ENCODE data around the gene PTGES3.

DNA sequence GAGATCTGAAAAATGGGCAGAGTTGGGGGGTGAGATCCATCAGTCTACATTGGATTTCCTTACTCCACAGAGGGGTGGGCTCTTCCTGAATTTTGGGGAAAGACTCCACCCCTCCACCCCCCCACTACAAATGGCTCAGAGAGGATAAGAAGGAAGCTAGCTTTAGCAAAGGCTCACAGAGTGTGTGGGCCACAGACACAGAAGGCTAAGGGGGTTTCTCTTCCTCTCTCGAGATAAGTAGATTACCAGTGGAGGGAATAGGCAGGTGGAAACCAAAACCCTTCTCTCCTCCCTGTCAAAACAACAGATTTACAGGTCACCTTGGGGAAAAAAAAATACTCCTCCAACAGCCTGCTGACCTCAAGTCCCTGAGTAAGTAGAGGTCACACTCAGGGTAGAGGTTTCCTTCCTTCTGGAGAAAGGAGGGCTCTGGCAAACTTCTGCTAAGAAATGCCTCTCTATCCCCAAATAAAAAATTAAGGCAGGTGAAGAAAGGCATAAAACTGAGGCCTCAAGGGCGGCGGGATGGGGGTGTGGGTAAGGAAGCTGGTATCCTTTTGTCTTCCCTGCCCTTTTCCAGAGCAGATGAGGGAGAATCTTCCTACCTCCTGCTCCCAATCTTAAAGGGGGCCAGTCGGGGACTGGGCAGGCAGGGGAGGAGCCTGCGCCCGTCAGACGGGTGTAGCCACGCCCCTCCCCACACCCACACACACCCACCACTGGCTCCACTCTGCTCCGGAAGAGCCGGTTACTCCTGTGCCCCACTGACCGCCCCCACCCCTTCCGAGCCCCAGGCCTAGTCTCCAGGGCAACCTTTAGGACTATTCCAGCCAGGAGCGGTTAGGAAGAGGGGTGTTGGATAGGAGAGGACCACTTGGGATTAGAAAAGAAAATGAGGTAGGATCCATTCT is 56.0 kb downstream of the PTGES3 start:
- TF ChIP-seq RAD21 (IDR thresholded peaks at IDR 0.05) (no peak), TAF1 (conservative IDR thresholded peaks at IDR 0.05) (no peak)
- TF ChIP-seq, protein P1, sequence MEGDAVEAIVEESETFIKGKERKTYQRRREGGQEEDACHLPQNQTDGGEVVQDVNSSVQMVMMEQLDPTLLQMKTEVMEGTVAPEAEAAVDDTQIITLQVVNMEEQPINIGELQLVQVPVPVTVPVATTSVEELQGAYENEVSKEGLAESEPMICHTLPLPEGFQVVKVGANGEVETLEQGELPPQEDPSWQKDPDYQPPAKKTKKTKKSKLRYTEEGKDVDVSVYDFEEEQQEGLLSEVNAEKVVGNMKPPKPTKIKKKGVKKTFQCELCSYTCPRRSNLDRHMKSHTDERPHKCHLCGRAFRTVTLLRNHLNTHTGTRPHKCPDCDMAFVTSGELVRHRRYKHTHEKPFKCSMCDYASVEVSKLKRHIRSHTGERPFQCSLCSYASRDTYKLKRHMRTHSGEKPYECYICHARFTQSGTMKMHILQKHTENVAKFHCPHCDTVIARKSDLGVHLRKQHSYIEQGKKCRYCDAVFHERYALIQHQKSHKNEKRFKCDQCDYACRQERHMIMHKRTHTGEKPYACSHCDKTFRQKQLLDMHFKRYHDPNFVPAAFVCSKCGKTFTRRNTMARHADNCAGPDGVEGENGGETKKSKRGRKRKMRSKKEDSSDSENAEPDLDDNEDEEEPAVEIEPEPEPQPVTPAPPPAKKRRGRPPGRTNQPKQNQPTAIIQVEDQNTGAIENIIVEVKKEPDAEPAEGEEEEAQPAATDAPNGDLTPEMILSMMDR (IDR thresholded peaks at IDR 0.05; ENCODE audit: low read depth, low read length, missing input control) = no peak

All from liver (tissue), 3 donors.